K562 (cell line): ENCODE results near the gene FCHO1. TPM values are rescaled to one million over a fixed set of nuclear protein-coding genes. Genes with fewer than 3 reads are reported as not detected.

Experiments
- ATAC-seq: fragments of 200-7000 bp; cut with Tn5 transposase; 3 replicates; pipeline ENCODE4 v1.9.1; 2020; ENCODE audit warnings: moderate library complexity
- BruUV-seq: library from RNA; stranded (reverse); fragments of 400-500 nt; replicated peaks from 2 replicates; lab custom pipeline; 2021; lab: Mats Ljungman, UMichigan
- CTCF ChIA-PET: fragments of 300-600 bp; formaldehyde crosslinking; extraction: SDS; loops from one replicate; lab custom pipeline; 2021; ENCODE audit warnings: low intra/inter-chr PET ratio; lab: Yijun Ruan, JAX
- POLR2A ChIA-PET: fragments of 300-600, 350-650 bp; sonication (Branson Sonifier 250); formaldehyde crosslinking; extraction: SDS; loops from one replicate; lab custom pipeline; 2021; ENCODE audit warnings: antibody characterized with exemption, inconsistent platforms; lab: Yijun Ruan, JAX
- DNase-seq, 4 experiments: peaks; one replicate each; pipeline versions ENCODE4 v3.0.0 to v3.0.0-alpha.2; 2011 to 2018; ENCODE audit warnings: low spot score in 3 of 4, mixed read lengths in 3 of 4; ENCODE audit errors: extremely low read depth in 1 of 4
- FAIRE-seq: peaks from 2 replicates; lab custom pipeline; 2011; peaks lifted over from hg19 to GRCh38; lab: Jason Lieb, UNC
- H2AFZ ChIP-seq: 2 replicates; pipeline ENCODE4 v1.6.0; 2011; ENCODE audit warnings: low read depth, low read length, control low read depth, inconsistent platforms
- H3K27ac ChIP-seq: fragments of 200-600 bp; 3 replicates; pipeline ENCODE4 v1.8.0; 2011; ENCODE audit warnings: low read depth, mild to moderate bottlenecking, control low read depth, inconsistent platforms, low read length, moderate library complexity, mixed read lengths; ENCODE audit errors: extremely low read depth
- H3K27me3 ChIP-seq, 2 experiments: fragments of 300-600 bp in 1 of 2; 2 replicates in 1 of 2; 3 replicates in 1 of 2; pipeline versions ENCODE4 v1.6.0 to v1.8.0; 2011; ENCODE audit warnings: inconsistent platforms in 2 of 2, low read length in 2 of 2, mild to moderate bottlenecking in 1 of 2, mixed read lengths in 1 of 2, moderate library complexity in 1 of 2; ENCODE audit not compliant: control insufficient read depth in 2 of 2, insufficient read depth in 2 of 2
- H3K36me3 ChIP-seq: fragments of 300-600 bp; 3 replicates; pipeline ENCODE4 v1.8.0; 2011; ENCODE audit warnings: mild to moderate bottlenecking, low read length, inconsistent platforms; ENCODE audit not compliant: control insufficient read depth, insufficient read depth
- H3K4me1 ChIP-seq, 2 experiments: fragments of 200-600 bp in 1 of 2; replicated peaks in 1 of 2; 2 replicates in 1 of 2; 3 replicates in 1 of 2; pipeline versions ENCODE4 v1.5.1 to v1.8.0; 2011; ENCODE audit warnings: inconsistent platforms in 2 of 2, low read length in 2 of 2, mild to moderate bottlenecking in 1 of 2, mixed read lengths in 1 of 2, moderate library complexity in 1 of 2; ENCODE audit not compliant: control insufficient read depth in 2 of 2, insufficient read depth in 2 of 2
- H3K4me2 ChIP-seq: 2 replicates; pipeline ENCODE4 v1.6.1; 2011; ENCODE audit warnings: low read length, control low read depth, inconsistent platforms, mixed read lengths; ENCODE audit not compliant: insufficient read depth
- H3K4me3 ChIP-seq: fragments of 200-600 bp; sonication (generic), shearing (Covaris generic); 2 replicates; pipeline ENCODE4 v1.5.1; 2016; ENCODE audit warnings: control low read depth, inconsistent platforms
- H3K79me2 ChIP-seq: fragments of 200-600 bp; 3 replicates; pipeline ENCODE4 v1.8.0; 2011; ENCODE audit warnings: low read length, inconsistent platforms; ENCODE audit not compliant: control insufficient read depth, insufficient read depth
- H3K9ac ChIP-seq, 2 experiments: 2 replicates each; pipeline versions ENCODE4 v1.6.0 to v1.6.1; 2011; ENCODE audit warnings: low read depth in 2 of 2, low read length in 2 of 2, control low read depth in 1 of 2, inconsistent platforms in 1 of 2, mild to moderate bottlenecking in 1 of 2, mixed read lengths in 1 of 2; ENCODE audit not compliant: insufficient read depth in 1 of 2
- H3K9me1 ChIP-seq: one replicate; pipeline ENCODE4 v1.6.0; 2011; ENCODE audit warnings: inconsistent platforms, mild to moderate bottlenecking, low read length, moderate library complexity; ENCODE audit not compliant: control insufficient read depth, insufficient read depth
- H3K9me3 ChIP-seq: replicated peaks from 2 replicates; pipeline ENCODE4 v1.5.1; 2011; ENCODE audit warnings: low read depth, low read length, inconsistent platforms; ENCODE audit not compliant: control insufficient read depth, insufficient read depth
- H4K20me1 ChIP-seq: replicated peaks from 2 replicates; pipeline ENCODE4 v1.6.1; 2011; ENCODE audit warnings: low read length, inconsistent platforms, mixed read lengths; ENCODE audit not compliant: control insufficient read depth, insufficient read depth
- CBFA2T2 ChIP-seq: fragments of 450-650 bp; conservative IDR thresholded peaks from 2 replicates; pipeline ENCODE4 v1.6.1; 2017; ENCODE audit warnings: mild to moderate bottlenecking
- CCAR2 ChIP-seq: fragments of 200-400 bp; formaldehyde crosslinking; IDR thresholded peaks from 2 replicates; pipeline ENCODE4 v1.6.1; 2017; ENCODE audit warnings: mild to moderate bottlenecking, low read depth, low read length
- E2F8 ChIP-seq: fragments of 450-650 bp; IDR thresholded peaks from 2 replicates; pipeline ENCODE4 v1.7.1; 2018; ENCODE audit warnings: mild to moderate bottlenecking, low read depth; ENCODE audit not compliant: partially characterized antibody
- GMEB1 ChIP-seq: fragments of 250-450 bp; sonication (Bioruptor Pico); IDR thresholded peaks from 2 replicates; pipeline ENCODE4 v1.4.0; 2020; ENCODE audit warnings: mild to moderate bottlenecking
- KLF1 ChIP-seq: fragments of 450-650 bp; IDR thresholded peaks from 2 replicates; pipeline ENCODE4 v1.6.1; 2016; ENCODE audit warnings: missing genetic modification characterization, missing compliant biosample characterization
- LARP7 ChIP-seq: fragments of 450-650 bp; IDR thresholded peaks from 2 replicates; pipeline ENCODE4 v1.6.1; 2016
- POLR2G ChIP-seq: fragments of 200-400 bp; formaldehyde crosslinking; IDR thresholded peaks from 2 replicates; pipeline ENCODE4 v1.6.1; 2017; ENCODE audit warnings: low read depth, mild to moderate bottlenecking, antibody characterized with exemption, low read length, moderate library complexity
- RAD21 ChIP-seq, 2 experiments: fragments of 250-450 bp in 1 of 2; fragments of 450-650 bp in 1 of 2; sonication (Bioruptor Pico) in 1 of 2; formaldehyde crosslinking in 1 of 2; IDR thresholded peaks in 1 of 2; conservative IDR thresholded peaks in 1 of 2; 2 replicates each; pipeline versions ENCODE4 v1.4.0 to v1.8.0; 2020 to 2022; ENCODE audit warnings: mild to moderate bottlenecking in 2 of 2, moderate library complexity in 1 of 2
- RBFOX2 ChIP-seq: fragments of 200-400 bp; formaldehyde crosslinking; IDR thresholded peaks from 2 replicates; pipeline ENCODE4 v1.6.1; 2017; ENCODE audit warnings: low read depth, mild to moderate bottlenecking, low read length, moderate library complexity
- SP1 ChIP-seq: sonication (generic); formaldehyde crosslinking; IDR thresholded peaks from 2 replicates; pipeline ENCODE4 v1.8.1; 2022; ENCODE audit warnings: mild to moderate bottlenecking, missing genetic modification reagents
- SRSF1 ChIP-seq: fragments of 200-400 bp; formaldehyde crosslinking; IDR thresholded peaks from 2 replicates; pipeline ENCODE4 v1.6.1; 2017; ENCODE audit warnings: mild to moderate bottlenecking, low read depth, low read length, moderate library complexity
- ZNF408 ChIP-seq: fragments of 250-450 bp; sonication (Bioruptor Pico); IDR thresholded peaks from 2 replicates; pipeline ENCODE4 v1.4.0; 2020; ENCODE audit warnings: low read depth, mild to moderate bottlenecking, moderate library complexity
- WGBS: fragments of 100-300 bp; shearing (Covaris generic); methylation state at CpG from one replicate; pipeline ENCODE4 v1.1.6; 2016; ENCODE audit warnings: low coverage, mixed read lengths; ENCODE audit not compliant: insufficient coverage; ENCODE audit errors: missing lambda C conversion rate; 5-methylcytosine and 5-hydroxymethylcytosine counted together
- in situ Hi-C: fragments of 300-500 bp; cut with MboI; formaldehyde crosslinking; loops from 4 replicates; pipeline ENCODE4 v1.15.0; 2018; ENCODE audit warnings: inconsistent platforms, mixed read lengths
- intact Hi-C: fragments of 100-400 bp; cut with micrococcal nuclease; formaldehyde crosslinking; loops from 2 replicates; pipeline ENCODE4 v1.14.2; 2022
- polyA plus RNA-seq, 8 experiments: library from polyadenylated mRNA; depleted of rRNA in 4 of 8; stranded (reverse) in 5 of 8; unstranded in 3 of 8; fragments of >200 nt; fragmentation: Nextera tagmentation in 2 of 8; fragmentation: Illumina TruSeq in 1 of 8; extraction: Ambion mirVana in 2 of 8; extraction: Trizol in 1 of 8; gene quantifications; 2 replicates each; pipeline versions ENCODE4 v1.2.1 to v1.2.3, GENCODE V29; 2011 to 2014; ENCODE audit warnings: inconsistent platforms in 1 of 8, missing spikeins in 1 of 8
- total RNA-seq, 7 experiments: library from RNA; depleted of rRNA in 6 of 7; stranded (reverse); fragments of >200 nt in 6 of 7; fragmentation: Illumina TruSeq in 2 of 7; extraction: Trizol in 2 of 7; gene quantifications; 2 replicates each; pipeline versions ENCODE4 v1.2.1 to v1.2.3, GENCODE V29; 2011 to 2021; ENCODE audit warnings: low replicate concordance in 1 of 7

FCHO1 gene
- total and polyA plus RNA-seq, 9 of the 15 experiments (the other 6 are each of a cell fraction or from before 2014, with no cell fraction given), result 0.21 to 58.9 (median 18.3) TPM

- Histone ChIP-seq H3K9me1 (no peaks in the 10 kb centered on the region), H3K9ac (peak overlapping the region in 1 of 2 experiments; percentile 28; a peak in 1 of 4 replicates), H3K9me3 (no peaks in the 10 kb centered on the region), H4K20me1 (no peaks in the 10 kb centered on the region; the same call in 1 of the 2 replicates), H3K4me2 (no peak overlapping the region), H2AFZ (no peak overlapping the region), H3K4me3 (no peak overlapping the region), H3K27me3 (no peaks in the 10 kb centered on the region), H3K79me2 (peaks cover 13% of the 10 kb centered on the region), H3K4me1 (peaks cover 0 to 7% of the 10 kb centered on the region in 2 experiments; a peak in 2 of 5 replicates), H3K36me3 (peaks cover 62% of the 10 kb centered on the region; the same call in 2 of the 3 replicates), H3K27ac (no peak overlapping the region)
- in situ Hi-C loops (no loop called here), intact Hi-C loops (no loop called here)
- DNase-seq (no peak), FAIRE-seq (no peak), ATAC-seq (no peak)
- 91% methylated on average over 8 of the region's 9 CpGs for WGBS
- no TSS peak for BruUV-seq
- no peak for TF ChIP-seq ZNF408 (CRISPR knock-in tag)
- no peak for TF ChIP-seq KLF1
- no peak for TF ChIP-seq CCAR2
- no peak for TF ChIP-seq LARP7
- no peak for TF ChIP-seq E2F8
- no peak for TF ChIP-seq CBFA2T2
- no peak for TF ChIP-seq SRSF1
- no peak for TF ChIP-seq SP1 (CRISPR knock-in tag)
- TF ChIP-seq GMEB1 (CRISPR knock-in tag), result no peak
- TF ChIP-seq RAD21 (CRISPR knock-in tag; conservative IDR thresholded peaks at IDR 0.05 in 1 of 2, IDR thresholded peaks at IDR 0.05 in 1 of 2), result no peak
- peak; percentile 33; the same call in 1 of the 2 replicates for TF ChIP-seq POLR2G
- peak; percentile 49 for TF ChIP-seq RBFOX2
- ChIA-PET CTCF (no interaction called here), POLR2A (interaction anchor here (0.7 kb wide), 1 partner anchor 10 kb away, joined by 3 read pairs; no protein-coding TSS in a partner anchor)
These were observed 5.8 kb downstream of the FCHO1 start for GRCh38 chr19:17757125-17757524.
